ENCODE data around the gene ATP1B1.

The ATP1B1 gene
- total RNA-seq, result 121 to 339 (median 191) reads per million in 18 experiments

GRCh38 chr1:169106095-169106920, at the start of gene ATP1B1:
ATP1B1 (plus strand) TSS chr1:169106690; CDS start chr1:169106830, 140 bp downstream.
- peak; percentile 82 to 90 for DNase-seq

GRCh38 chr1:169059421-169059820, 47.1 kb upstream of the ATP1B1 start:
- DNase-seq, result no peak

GRCh38 chr1:169060043-169060722, 46.3 kb upstream of the ATP1B1 start:
- no peak for DNase-seq

- DNase-seq, result peak; percentile 73 to 77
These were observed 45.4 kb upstream of the ATP1B1 start for GRCh38 chr1:169060919-169061639.

- no peak for DNase-seq
These were observed 44.3 kb upstream of the ATP1B1 start for GRCh38 chr1:169062152-169062551.

GRCh38 chr1:169064103-169064502, 42.4 kb upstream of the ATP1B1 start:
- DNase-seq, result no peak

- DNase-seq, result no peak
These were observed 35.9 kb upstream of the ATP1B1 start for GRCh38 chr1:169070547-169070946.

GRCh38 chr1:169070958-169071357, 35.5 kb upstream of the ATP1B1 start:
- no peak for DNase-seq

- no peak for DNase-seq
These were observed 33.4 kb upstream of the ATP1B1 start for GRCh38 chr1:169072945-169073725.

- DNase-seq, result no peak
These were observed 28.2 kb upstream of the ATP1B1 start for GRCh38 chr1:169078163-169078883.

GRCh38 chr1:169081503-169082123, 24.9 kb upstream of the ATP1B1 start:
- no peak for DNase-seq

GRCh38 chr1:169085911-169086310, 20.6 kb upstream of the ATP1B1 start:
- DNase-seq, result no peak

GRCh38 chr1:169086603-169087455, 19.7 kb upstream of the ATP1B1 start:
- no peak for DNase-seq

- DNase-seq, result no peak
These were observed 18.6 kb upstream of the ATP1B1 start for GRCh38 chr1:169087876-169088275.

GRCh38 chr1:169089776-169090175, 16.7 kb upstream of the ATP1B1 start:
- DNase-seq, result no peak

- no peak for DNase-seq
These were observed 16.1 kb upstream of the ATP1B1 start for GRCh38 chr1:169090308-169090899.

GRCh38 chr1:169090900-169091311, 15.6 kb upstream of the ATP1B1 start:
- DNase-seq, result no peak

GRCh38 chr1:169091480-169091941, 15.0 kb upstream of the ATP1B1 start:
- no peak for DNase-seq

- DNase-seq, result no peak
These were observed 14.1 kb upstream of the ATP1B1 start for GRCh38 chr1:169092399-169092798.

Measured in inflammatory macrophage (primary cell).